Measurements from ENCODE around the gene CPPED1.

The CPPED1 gene

GRCh38 chr16:12754824-12755543, 48.7 kb downstream of the CPPED1 start:
- H3K4me3 ChIP-seq (ENCODE audit: low read depth, low read length): no peak overlapping the region
- ChIA-PET CTCF (interaction anchor here (1.4 kb wide), 1 partner anchor 13 kb away, joined by 3 read pairs; no protein-coding TSS in a partner anchor), POLR2A (no interaction called here)
- peak; percentile 5 for DNase-seq (ENCODE audit: low read depth, low spot score)
- no peak for TF ChIP-seq CTCF (IDR thresholded peaks at IDR 0.05; ENCODE audit: insufficient read depth, low read length, missing control alignments)

GRCh38 chr16:12753203-12754023, 50.3 kb downstream of the CPPED1 start:
- POLR2A ChIA-PET: no interaction called here
- TF ChIP-seq CTCF (IDR thresholded peaks at IDR 0.05; ENCODE audit: insufficient read depth, low read length, missing control alignments): no peak
- CTCF ChIA-PET: interaction anchor here (1.4 kb wide), 1 partner anchor 15 kb away, joined by 3 read pairs; no protein-coding TSS in a partner anchor
- H3K4me3 ChIP-seq (ENCODE audit: low read depth, low read length): no peak overlapping the region
- DNase-seq (ENCODE audit: low read depth, low spot score): no peak

GRCh38 chr16:12752159-12752558, 51.5 kb downstream of the CPPED1 start:
- TF ChIP-seq CTCF (IDR thresholded peaks at IDR 0.05; ENCODE audit: insufficient read depth, low read length, missing control alignments): no peak
- DNase-seq (ENCODE audit: low read depth, low spot score): no peak
- ChIA-PET POLR2A (no interaction called here), CTCF (interaction anchor here (1.2 kb wide), 1 partner anchor 658 kb away, joined by 3 read pairs; no protein-coding TSS in a partner anchor)
- H3K4me3 ChIP-seq (ENCODE audit: low read depth, low read length): no peak overlapping the region

GRCh38 chr16:12750554-12750918, 53.2 kb downstream of the CPPED1 start:
- no peak for DNase-seq (ENCODE audit: low read depth, low spot score)
- ChIA-PET CTCF (no interaction called here), POLR2A (no interaction called here)
- H3K4me3 ChIP-seq (ENCODE audit: low read depth, low read length): no peak overlapping the region
- TF ChIP-seq CTCF (IDR thresholded peaks at IDR 0.05; ENCODE audit: insufficient read depth, low read length, missing control alignments): no peak

GRCh38 chr16:12749076-12749475, 54.6 kb downstream of the CPPED1 start:
- no peak overlapping the region for H3K4me3 ChIP-seq (ENCODE audit: low read depth, low read length)
- DNase-seq (ENCODE audit: low read depth, low spot score): no peak
- CTCF ChIA-PET: no interaction called here
- POLR2A ChIA-PET: no interaction called here
- TF ChIP-seq CTCF (IDR thresholded peaks at IDR 0.05; ENCODE audit: insufficient read depth, low read length, missing control alignments): no peak

- no peak for DNase-seq (ENCODE audit: low read depth, low spot score)
- no peak overlapping the region for H3K4me3 ChIP-seq (ENCODE audit: low read depth, low read length)
- ChIA-PET CTCF (no interaction called here), POLR2A (no interaction called here)
- TF ChIP-seq CTCF (IDR thresholded peaks at IDR 0.05; ENCODE audit: insufficient read depth, low read length, missing control alignments): no peak
Measured at GRCh38 chr16:12747827-12748226, 55.9 kb downstream of the CPPED1 start.

Measured in AG04449 (cell line).